NCI-H1436 (cell line): ENCODE results near the gene PGAM5.
"Not testable (repeated sequence)": the region's sequence is repeated elsewhere in the genome, so short reads cannot be mapped to it uniquely, and the experiment has no call there.

Experiments used
- DNase-seq: peaks from one replicate; lab custom pipeline; 2025; lab: John Stamatoyannopoulos, UW

The PGAM5 gene

GRCh38 chr12:132689227-132689626, 21.4 kb upstream of the PGAM5 start:
- no peak for DNase-seq

- no peak for DNase-seq
Observed at GRCh38 chr12:132690112-132690511, 20.5 kb upstream of the PGAM5 start.

DNA sequence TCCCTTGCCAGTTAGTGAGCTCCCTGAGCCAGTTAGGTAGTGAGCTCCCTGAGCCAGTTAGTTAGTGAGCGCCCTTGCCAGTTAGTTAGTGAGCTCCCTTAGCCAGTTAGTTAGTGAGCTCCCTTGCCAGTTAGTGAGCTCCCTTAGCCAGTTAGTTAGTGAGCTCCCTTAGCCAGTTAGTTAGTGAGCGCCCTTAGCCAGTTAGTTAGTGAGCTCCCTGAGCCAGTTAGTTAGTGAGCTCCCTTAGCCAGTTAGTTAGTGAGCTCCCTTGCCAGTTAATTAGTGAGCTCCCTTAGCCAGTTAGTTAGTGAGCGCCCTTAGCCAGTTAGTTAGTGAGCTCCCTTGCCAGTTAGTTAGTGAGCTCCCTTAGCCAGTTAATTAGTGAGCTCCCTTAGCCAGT, 18.6 kb upstream of the PGAM5 start:
- DNase-seq, result not testable (repeated sequence)

DNA sequence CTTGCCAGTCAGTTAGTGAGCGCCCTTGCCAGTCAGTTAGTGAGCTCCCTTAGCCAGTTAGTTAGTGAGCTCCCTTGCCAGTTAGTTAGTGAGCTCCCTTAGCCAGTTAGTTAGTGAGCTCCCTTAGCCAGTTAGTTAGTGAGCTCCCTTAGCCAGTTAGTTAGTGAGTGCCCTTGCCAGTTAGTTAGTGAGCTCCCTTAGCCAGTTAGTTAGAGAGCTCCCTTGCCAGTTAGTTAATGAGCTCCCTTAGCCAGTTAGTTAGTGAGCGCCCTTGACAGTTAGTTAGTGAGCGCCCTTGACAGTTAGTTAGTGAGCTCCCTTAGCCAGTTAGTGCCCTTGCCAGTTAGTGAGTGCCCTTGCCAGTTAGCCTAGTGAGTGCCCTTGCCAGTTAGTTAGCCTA, 15.8 kb upstream of the PGAM5 start:
- DNase-seq, result not testable (repeated sequence)

DNA sequence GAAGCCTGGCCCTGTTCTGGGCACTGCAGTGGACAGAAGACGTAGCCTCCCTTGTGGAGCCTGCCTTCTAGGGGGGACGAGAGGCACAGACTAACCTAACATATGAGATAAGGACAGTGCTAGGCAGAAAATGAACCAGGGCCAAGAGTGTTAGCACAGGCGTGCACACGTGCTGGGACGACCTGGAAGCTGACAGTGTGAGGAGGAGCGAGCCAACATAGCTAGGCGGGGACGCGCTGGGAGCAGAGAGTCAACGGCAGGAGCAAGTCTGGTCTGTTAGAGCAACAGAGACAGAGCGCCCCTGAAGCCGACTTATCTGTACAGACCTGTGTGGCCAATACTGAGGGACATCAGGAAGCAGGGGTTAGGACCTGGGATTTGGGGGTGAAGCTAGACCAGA, 15.2 kb upstream of the PGAM5 start:
- DNase-seq, result no peak

DNA sequence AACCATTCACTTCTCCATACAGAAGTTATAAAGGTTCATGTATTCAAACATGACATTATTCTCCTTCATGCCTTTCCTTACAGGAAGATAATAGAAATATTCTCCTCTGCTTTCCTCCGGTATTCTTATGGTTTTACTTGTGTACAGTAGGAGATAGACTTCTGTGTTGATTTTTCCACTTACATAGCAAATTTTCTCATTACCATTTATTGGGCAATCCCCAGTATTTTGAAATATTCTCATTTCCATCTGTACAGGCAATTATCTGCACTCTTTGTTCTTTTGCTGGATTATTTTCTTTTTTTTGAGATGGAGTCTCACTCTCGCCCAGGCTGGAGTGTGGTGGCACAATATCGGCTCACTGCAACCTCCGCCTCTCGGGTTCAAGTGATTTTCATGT, 12.3 kb upstream of the PGAM5 start:
- DNase-seq, result no peak

- no peak for DNase-seq
Observed at GRCh38 chr12:132700212-132700822, 10.3 kb upstream of the PGAM5 start.

- DNase-seq, result no peak
Observed at GRCh38 chr12:132702640-132703039, 8.0 kb upstream of the PGAM5 start.

DNA sequence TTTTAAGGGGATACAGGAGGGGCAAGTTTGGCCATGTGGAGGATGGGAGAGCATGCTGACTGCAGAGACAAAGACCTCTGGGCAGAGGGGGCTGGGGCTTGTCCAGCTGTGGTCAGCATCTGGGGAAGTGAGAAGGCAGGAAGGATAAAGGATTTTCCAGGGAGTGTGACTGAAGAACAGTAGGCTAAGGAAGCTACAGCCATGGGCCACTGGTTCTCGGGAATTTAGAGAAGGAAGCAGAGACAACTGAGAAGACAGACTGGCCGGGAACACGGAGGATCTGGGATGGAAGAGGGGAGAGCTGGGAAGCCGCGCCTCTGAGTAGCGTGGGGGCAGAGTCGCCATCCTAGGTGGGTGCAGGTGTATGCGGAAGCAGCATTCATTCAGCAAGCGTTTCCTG, 7.0 kb upstream of the PGAM5 start:
- no peak for DNase-seq

DNA sequence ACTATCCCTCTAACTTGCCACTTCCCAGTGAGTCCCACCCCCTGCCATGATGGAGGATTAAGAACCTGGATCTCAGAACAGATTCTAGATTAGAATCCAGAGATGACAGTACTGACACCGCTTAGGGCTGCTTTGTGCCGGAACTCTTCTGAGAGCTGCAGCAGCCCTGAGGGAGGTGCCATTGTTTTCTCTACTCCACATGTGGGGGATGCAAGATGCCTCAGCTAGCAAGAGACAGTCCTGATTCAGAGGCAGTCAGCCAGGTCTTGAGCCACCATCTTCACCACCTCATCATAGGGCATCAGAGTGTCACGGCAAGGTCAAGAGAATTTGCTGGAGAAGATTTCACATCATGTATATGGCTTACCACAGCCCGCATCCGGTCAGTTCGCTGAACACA, 3.4 kb upstream of the PGAM5 start:
- no peak for DNase-seq

- no peak for DNase-seq
Observed at GRCh38 chr12:132708150-132708549, 2.5 kb upstream of the PGAM5 start.

GRCh38 chr12:132710043-132710404, 618 bp upstream of the PGAM5 start:
- no peak for DNase-seq

DNA sequence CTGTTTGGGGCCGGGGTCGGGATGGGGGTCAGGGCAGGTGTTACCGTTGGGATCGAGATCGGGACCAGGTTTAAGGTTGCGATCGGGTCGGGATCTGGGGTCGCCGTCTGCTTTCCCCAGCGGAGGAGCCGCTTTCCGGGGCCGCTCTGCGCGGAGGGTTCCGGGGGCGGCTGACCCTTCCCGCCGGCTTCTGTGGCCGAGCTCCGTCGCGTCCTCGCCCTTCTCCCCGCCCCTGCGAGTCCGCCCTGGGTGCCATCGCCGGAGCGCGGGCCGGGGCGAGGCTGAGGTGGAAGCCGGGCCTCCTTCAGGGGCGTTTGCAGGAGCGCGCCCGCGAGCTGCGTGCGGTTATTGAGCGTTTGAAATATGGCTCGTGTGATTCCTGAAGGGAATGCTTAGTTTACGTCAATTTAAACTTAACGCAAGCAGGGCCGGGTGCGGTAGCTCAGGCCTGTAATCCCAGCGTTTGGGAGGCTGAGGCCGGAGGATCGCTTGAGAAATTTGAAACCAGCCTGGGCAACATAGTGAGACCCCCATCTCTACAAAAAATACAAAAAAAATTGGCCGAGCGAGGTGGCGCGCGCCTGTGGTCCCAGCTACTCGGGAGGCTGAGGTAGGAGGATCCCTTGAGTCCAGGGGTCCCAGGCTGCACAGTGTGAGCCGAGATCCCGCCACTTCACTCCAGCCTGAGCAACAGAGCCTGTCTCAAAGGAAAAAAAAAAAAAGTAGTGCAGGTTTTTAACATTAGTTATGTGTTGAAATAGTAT, 620 bp downstream of the PGAM5 start:
- DNase-seq, result no peak

DNA sequence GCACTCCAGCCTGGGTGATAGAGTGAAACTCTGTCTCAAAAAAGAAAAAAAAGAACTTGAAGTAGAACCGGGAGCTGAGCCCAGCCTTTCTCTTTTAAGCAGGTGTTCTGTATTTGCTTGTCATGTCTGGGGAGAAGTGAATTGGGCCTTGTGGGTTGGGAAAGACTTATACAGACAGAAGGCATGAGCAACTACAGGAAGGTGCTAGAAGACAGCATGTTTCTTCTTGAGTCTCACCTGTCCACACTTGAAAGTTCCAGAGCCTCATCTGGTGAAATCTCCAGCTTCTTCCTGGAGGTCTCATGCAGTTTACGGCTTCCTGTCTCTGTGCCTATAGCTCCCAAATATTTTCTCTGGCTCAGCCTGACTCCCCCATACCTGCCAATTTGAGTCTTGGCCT, 2.5 kb downstream of the PGAM5 start:
- no peak for DNase-seq

- DNase-seq, result no peak
Observed at GRCh38 chr12:132715874-132716273, 5.2 kb downstream of the PGAM5 start.

- DNase-seq, result no peak
Observed at GRCh38 chr12:132716356-132716755, 5.7 kb downstream of the PGAM5 start.

- no peak for DNase-seq
Observed at GRCh38 chr12:132717011-132717410, 6.4 kb downstream of the PGAM5 start.

DNA sequence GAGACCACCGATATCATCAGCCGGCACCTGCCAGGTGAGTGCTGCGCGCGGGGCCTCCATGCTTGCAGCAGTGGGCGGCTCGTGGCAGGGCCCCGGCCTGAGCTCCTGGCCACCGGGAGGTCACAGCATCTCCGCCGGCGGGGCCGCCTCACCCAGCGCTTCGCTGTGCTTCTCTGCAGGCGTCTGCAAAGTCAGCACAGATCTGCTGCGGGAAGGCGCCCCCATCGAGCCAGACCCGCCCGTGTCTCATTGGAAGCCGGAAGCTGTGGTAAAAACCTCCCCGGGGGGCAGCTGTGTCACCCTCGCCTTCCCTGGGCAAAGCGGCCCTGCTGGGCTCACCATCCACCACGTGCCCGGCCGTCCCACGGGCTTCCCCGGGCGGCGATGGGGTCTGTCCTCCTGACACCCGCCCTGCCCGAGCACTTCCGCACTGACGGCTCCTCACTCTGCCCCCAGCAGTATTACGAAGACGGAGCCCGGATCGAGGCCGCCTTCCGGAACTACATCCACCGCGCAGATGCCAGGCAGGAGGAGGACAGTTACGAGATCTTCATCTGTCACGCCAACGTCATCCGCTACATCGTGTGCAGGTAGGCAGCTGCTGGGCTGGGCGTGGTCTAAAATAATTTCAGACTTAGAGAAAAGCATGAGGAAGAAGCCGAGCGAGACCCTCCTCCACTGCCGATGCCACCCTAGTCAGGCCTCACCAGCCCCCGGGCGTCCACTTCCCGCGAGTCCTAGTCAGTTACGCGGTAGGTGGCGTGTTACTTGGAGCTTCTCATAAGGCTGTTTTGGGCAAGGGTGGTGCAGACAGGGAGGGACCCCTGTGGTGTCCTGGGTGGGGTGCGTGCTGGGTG, 7.1 kb downstream of the PGAM5 start:
- no peak for DNase-seq

DNA sequence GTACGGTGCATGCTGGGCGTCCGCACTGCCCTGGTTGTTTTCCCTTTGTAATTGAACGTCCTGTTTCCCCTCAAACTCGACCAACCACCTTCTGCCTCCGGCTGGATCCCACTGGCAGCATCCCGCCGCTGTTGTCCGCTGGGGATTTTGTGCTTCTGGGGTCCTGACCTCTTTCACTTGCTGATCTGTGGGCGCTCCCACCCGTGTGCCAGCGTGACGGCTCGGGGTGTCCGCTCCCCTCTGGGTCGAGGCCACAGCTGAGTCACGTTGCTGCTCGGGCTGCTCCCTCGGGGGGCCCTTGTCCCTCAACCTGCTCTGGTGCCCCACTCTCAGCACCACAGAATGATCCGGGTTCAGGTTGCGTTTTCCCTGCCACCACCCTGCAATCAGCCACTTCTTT, 8.0 kb downstream of the PGAM5 start:
- no peak for DNase-seq

- no peak for DNase-seq
Observed at GRCh38 chr12:132719141-132719953, 8.7 kb downstream of the PGAM5 start.

GRCh38 chr12:132719954-132720324, 9.3 kb downstream of the PGAM5 start:
- DNase-seq, result no peak

- no peak for DNase-seq
Observed at GRCh38 chr12:132720606-132721345, 10.1 kb downstream of the PGAM5 start.
